Activated T-cell treated with anti-CD3 and anti-CD28 coated beads, Interleukin-2, amount 50 U/mL, for 48 hours (primary cell): ENCODE measurements around the gene CREM.
A peak's percentile ranks its signal among the peaks of the same experiment; 100 is the strongest.
"Not testable (repeated sequence)": the region's sequence is repeated elsewhere in the genome, so short reads cannot be mapped to it uniquely, and the experiment has no call there.

Experiments used
- DNase-seq, 2 experiments: peaks; one replicate each; pipeline ENCODE4 v3.0.0-alpha.2; 2020

CREM gene

DNA sequence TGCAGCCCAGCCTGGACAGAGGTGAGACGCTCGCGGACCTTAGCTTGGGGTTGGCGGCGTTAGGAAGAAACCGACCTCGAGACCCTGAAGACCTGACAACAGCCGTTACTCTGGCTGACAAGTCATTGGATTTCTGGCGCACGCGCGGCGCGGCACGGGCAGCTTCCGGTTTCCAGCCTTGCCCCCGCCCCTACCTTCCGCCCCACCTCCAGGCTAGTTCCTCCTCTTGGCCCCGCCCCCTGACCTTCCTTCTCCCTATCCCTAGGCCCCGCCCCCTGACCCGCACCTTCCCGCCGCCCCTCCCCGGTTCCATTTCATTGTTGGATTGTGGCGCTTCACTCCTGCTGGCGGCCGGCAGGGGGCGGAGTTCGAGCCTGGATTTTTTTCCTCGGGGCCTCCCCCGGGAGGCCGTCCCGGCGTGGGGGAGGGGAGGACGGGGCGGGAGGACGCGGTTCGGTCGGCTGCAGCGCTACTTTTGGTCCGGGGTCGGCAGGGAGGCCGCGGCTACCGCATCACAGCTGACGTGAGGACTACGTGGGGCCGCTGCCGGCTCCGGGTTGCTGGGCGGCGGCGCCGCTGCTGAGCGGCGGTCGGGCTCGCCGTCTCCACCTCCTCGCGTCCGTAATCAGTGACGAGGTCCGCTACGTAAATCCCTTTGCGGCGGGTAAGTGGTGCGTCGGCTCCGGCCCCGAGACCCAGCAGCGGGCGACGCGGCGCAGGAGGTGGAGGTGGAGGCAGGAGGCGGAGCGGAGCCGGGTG lies at the start of gene CREM:
CREM (plus strand) TSS at position 317 of the 759 bp plus-strand sequence. CDS start 10,990 bp downstream, outside the sequence.
- DNase-seq, result peak; percentile 99

DNA sequence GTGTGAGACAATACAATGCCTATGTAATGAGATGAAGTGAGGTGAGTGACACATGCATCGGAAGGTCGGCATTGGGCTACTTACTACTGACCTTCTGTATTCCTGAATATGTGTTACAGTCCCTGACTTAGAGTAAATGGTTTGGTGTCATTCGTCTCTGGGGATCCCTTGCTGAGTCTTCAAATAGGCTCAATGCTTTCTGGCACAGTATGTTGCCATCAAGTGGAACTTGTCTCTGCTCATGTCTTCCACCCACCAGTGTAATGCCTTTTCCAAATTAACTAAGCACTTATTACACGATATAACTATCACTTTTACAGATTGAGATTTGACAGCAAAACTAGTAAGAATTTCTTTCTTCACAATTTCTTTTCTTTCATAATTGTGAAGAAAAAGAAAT lies 47.4 kb upstream of the CREM start:
- DNase-seq, result no peak

DNA sequence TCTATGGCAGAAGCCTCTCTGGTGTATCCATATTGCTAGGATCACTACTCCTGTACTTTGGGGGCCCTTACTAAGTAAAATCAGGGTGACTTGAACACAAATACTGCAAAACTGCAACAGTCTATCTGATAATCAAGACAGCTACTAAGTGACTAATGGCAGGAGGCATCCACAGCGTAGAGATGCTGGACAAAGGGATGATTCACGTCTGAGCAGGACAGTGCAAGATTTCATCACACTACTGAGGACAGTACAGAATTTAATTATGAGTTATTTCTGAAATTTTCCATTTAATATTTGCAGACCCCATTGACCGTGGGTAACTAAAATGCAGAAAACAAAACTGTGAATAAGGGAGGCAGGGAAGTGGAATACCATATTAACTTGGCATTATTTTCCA lies 46.9 kb upstream of the CREM start:
- no peak for DNase-seq

DNA sequence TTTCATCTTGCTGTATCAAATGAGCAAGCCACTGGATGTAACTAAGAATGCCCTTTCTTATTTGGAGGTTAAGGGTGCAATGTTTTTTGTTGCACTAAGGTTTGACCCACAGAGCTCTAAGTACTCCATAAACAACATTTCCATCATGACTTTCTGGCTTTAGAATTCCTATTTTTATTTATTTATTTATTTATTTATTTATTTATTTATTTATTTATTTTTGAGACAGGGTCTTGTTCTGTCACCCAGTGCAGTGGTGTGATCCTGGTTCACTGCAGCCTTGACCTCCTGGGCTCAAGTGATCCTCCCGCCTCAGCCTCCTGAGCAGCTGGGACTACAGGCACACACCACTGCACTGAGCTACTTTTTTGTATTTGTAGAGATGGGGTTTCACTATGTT lies 46.4 kb upstream of the CREM start:
- not testable (repeated sequence) for DNase-seq

DNA sequence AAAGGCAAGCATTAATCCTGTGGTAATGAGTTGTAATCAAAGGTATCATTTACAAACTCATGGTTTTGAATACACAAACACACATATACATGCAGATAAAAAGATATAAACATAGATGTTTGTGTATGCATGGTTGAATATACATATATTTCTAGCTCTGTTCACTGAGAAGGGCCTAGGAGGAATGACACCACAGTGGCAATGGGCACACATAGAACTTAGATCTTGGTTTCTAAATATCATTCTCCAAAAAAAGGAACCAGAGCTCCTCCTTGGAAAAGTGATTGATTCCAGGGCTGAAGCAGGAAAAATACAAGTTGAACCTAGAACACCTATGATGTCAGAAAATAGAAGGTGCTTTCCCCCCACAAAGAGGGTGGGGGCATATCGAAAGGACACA lies 43.4 kb upstream of the CREM start:
- DNase-seq, result no peak

DNA sequence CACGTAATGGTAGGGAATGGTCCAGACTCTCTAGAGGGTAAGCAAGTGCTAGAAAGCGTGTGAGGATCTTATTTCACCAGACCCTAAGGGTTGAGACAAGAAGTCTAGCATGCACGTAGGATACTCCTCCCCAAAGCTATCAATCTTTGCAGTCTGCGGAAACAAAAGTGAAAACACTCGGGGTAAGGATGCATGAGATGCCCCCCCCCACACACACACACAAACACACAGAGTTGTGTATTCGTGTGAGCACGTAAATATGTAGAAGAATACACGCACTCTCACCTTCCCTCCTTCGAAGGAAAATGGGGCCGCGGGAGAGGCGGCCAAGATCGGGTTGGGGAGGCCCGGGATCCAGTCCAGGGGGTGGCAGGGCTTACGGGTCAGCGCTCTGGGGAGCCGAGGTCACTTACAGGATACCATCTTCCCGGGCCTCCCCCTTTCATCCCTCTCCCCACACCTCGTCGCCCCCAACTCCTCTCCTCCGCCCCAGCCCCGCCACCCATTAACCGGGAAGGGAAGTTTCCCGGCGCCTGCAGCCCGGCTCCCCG lies 37.0 kb upstream of the CREM start:
- no peak for DNase-seq

DNA sequence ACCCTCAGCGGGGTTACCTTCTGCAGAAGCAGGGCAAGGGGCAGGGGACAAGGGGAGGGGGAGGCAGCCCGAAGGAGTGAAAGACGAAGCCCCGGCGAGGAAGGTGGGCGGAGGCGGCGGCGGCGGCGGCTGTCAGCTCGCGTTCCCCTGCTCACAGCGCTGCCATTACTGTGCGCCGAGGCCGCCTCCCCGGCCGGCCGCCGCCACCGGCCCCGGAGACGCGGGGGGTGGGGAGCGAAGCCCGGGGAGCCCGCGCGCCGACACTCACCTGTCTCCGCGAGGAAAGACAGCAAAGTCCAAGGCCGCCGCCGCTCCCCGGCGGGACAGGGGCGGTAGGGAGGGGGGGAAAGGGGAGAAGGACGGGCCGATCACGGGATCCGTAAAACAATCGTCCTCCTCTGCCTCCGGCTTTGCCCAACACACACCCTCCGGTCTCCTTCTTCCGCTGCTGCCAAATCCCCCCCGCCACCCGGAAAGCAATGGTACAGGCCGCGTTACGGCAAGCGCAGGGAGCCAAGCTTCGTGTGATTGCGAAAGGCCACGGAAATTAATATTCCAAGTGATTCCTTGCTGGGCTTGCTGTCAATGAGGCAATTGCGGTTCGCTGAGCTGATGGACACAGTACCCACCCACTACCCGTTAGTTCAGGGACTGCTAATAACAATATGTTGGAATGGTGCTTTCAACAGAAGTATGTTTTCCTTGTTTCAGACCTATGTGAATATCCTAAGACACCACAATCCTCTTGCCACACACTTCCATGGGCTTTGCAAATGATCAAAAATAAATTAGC lies 36.3 kb upstream of the CREM start, which contains the start of gene CUL2:
CUL2 (minus strand) TSS at position 180 of the 793 bp plus-strand sequence. CDS start 19,024 bp downstream, outside the sequence.
- peak; percentile 95 for DNase-seq

DNA sequence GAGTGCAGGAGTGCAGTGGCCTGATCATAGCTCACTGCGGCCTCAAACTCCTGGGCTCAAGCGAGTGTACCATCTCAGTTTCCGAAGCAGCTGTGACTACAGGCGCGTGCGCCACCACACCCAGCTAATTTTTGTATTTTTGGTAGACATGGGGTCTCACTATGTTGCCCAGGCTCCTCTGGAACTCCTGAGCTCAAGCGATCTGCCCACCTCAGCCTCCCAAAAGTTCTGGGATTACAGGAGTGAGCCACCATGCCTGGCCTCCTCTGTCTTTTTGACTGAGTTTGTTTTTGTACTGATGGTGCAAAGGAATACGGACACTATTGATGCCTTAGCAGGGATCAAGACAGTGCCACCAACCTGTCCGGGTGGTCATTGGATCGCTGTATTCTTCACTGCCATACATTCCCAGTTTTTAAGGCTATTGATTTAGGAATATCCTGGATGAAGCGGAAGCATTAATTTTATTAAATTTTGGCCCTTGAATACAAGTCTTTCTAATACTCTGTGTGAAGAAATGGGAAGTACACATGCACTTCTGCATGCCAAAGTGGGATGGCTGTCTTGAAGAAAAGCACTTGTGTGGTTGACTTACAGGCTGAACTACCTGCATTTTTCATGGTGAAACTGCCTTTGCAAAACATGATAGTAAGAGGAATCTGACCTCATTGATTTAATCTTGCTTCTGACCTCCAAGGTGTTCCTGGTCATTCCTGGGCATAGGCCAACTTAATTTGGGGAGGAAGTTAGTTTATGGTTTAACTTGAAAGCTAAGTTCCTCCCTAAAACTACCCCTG lies 34.5 kb upstream of the CREM start:
- DNase-seq, result no peak

DNA sequence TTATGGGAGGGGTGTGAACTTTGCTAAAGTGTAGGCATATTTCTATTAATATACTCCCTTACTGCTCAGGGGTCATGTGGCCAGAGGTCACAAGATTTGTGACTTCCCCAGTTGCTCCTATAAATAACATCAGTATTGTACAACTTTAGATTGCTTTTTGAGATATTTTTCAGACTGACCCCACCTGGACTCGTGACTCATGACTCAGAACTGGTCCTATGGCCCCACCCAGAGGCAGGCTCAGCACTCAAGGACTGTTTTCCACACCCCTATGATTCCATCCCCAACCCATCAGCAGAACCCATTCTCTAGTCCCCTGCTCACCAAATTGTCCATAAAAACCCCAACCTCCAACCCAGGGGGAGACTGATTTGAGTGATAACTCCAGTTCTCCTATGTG lies 33.8 kb upstream of the CREM start:
- DNase-seq, result no peak

DNA sequence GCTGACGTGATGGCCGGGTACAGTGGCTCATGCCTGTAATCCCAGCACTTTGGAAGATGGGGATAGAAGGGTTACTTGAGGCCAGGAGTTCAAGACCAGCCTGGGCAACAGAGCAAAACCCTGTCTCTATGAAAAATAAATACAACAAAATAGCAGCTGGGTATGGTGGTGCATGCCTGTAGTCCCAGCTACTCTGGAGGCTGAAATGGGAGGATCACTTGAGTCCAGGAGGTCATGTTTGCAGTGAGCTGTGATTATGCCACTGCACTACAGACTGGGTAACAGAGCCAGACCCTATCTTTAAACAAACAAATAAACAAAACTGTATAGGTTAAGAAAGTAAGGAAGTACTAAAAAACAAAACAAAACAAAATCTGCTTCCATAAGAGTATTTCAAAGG lies 30.3 kb upstream of the CREM start:
- no peak for DNase-seq

DNA sequence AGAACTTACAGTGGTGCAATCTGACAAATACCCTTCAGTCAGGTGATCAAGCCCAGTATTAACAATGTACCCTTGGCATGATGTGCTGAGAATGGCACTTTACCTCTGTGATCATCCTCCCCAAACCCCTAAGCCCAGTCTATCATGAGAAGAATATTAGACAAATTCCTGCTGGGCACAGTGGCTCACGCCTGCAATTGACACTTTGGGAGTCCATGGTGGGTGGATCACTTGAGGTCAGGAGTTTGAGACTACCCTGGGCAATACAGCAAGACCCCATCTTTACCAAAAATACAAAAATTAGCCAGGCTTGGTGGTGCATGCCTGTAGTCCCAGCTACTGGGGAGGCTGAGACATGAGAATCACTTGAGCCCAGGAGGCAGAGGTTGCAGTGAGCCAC lies 29.1 kb upstream of the CREM start:
- DNase-seq, result no peak

DNA sequence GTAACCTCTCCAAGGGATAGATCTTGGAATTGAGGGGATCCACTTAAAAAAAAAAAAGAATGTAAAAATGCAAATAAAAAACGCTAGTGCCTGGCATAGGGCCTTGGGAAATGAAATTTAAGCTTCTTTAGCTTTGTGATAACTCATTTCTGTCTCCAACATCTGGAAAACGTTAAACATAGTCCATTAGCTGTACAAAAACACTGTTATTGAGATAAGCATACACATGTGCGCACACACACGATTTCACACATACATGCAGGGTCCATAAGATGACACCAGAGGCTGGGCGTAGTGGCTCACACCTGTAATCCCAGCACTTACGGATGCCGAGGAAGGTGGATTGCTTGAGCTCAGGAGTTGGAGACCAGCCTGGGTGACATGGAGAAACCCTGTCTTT lies 22.8 kb upstream of the CREM start:
- no peak for DNase-seq

DNA sequence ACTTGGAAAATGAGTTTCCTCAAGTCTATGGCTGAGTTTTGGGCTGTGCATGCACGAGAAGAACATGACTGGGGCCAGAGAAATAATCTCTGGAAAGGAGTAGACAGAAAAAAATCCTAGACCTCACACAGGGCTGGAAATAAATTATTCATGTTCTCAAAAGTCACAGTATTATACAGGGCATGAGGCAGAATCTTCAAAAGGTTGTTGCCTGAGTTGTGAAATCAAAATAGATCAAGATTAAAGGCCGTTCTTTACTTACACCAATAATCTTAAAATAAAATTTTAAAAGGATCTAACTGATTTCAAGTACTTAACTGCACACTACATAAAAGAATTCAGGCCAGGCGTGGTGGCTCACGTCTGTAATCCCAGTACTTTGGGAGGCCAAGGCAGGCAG lies 14.1 kb upstream of the CREM start:
- no peak for DNase-seq

DNA sequence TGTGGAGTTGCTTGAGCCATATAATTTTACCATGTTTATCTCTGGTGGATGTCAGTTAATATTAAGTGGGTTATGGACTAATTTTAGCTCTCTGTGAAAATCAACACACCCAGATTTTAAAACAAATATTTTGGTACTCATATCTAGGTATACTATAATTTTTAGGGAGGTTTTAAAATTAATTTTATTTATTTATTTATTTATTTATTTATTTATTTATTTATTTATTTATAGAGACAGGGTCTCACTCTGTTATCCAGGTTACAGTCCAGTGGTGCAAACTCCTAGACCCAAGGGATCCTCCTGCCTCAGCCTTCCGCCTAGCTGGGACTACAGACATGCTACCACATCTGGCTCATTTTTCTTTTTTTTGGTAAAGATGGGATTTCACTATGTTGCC lies 7.3 kb upstream of the CREM start:
- DNase-seq, result no peak

DNA sequence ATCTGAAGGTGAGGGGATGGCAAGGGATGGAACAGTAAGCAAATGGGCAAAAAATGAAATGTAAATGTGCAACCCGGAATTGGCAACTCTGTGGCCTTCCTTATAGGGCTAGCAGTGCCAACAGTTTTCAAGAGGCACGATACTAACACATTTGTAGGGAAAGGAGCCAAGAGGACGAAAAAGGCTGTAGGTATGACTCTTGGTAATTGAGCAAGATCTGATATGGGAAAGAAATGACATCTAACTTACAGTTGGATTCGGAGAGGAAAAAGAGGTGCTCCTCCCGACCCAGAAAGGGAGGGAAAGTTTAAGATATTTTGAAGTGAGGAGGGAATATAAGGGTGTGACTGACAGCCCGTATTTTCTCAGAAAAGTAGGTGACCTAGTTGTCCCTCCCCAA lies 2.1 kb upstream of the CREM start:
- DNase-seq, result no peak

DNA sequence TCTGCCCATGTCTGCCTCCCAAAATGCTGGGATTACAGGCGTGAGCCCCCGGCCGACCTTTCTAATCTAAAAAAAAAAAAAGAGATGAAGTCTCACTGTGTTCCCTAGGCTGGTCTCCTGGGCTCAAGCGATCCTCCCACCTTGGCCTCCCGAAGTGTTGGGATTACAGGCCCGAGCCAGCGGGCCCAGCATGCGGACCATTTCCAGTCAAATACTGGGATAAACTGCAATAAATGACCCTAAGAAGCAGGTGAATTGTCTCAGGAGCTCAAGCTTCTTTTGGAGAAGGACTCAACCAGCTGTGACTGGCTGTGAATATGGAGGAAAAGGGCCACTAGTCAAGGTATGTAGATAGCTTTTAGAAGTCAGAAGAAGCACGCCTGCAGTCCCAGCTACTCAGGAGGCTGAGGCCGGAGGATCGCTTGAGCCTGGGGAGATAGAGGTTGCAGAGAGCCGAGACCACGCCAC lies 550 bp upstream of the CREM start:
- DNase-seq, result peak in 1 of 2 experiments; percentile 22

DNA sequence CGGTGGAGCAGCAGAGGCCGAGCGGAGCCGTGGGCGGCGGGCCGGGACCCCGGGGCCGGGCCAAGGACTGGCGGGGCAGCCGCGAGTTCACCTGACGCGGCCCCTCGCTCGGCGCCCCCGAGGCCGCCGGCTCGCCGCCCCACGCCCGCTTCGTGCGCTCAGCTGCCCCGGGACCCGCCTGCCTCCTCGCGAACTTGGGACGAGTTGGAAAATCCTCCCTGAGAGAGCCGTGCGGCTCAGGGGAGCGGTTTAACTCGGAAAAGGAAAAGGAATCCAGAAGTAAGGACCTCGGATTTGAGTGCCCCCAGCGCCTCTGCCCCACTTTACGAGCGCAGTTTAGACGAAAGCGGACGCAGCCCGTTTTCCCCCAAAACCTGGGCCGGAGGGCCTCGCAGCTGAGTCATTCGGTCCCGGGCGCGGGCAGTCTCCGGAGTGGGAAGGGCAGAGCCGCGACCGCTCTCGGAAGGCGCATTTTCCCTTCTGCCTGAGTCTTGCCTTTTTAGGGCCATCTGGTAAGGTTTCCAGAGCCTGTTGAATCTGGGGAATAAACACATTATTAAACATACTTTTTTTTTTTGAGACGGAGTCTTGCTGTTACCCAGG lies 744 bp downstream of the CREM start:
- DNase-seq, result peak; percentile 78 to 81

DNA sequence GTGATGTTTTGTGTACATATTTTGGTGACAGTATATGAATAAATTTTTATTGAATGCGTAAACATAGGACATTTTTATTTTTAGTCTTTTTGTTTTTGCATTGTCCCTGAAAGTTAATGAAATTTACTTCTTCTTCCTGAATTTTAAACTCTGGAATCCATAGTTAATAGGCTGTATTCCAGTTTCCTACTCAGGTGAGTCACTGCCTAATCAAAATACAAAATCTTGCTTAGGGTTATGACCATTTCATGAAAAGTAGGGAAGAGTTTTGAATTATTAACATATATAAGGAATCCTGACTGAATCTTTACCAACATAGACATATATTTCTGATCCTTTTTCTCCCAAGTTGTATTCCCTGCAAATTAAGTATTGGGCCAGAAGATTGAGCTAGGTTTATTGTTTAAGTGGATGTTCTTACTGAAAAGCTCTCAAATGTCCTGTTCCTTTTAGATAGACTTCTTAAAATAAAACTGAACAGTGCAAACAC lies 2.6 kb downstream of the CREM start:
- no peak for DNase-seq

DNA sequence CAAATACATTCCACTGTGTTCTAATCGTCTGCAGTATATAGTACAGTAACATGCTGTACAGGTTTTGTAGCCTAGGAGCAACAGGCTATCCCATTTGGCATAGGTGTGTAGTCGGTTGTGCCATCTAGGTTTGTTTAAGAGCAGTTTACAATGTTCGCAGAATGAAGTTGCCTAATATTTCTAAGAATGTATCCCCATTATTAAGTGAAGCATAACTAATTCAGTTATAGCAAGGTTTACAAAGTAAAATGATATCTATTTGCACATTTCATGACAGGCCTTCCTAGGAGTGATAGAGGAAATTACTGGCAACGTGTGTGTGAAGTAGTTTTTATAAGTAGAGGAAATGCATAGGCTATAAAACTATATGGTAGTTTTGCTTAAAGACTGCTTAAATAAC lies 4.0 kb downstream of the CREM start:
- DNase-seq, result no peak

DNA sequence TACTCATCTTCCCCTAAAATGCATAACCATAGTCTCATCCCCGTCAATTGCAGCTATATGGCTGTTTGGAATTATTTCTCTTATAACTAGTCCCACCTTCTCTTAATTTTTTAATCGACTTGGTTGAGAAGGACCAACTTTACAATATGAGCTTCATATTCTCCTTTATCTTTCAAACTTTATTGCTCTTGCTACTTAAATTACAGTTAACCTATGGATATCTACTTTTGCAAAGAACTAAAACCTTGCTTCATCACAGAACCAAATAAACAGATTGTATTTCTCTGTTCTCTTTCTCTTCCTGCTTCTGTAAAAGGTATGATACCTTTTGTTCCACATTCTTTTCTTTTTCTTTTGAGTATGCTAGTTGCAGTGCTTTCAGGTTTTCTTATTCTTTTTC lies 6.1 kb downstream of the CREM start:
- DNase-seq, result no peak

DNA sequence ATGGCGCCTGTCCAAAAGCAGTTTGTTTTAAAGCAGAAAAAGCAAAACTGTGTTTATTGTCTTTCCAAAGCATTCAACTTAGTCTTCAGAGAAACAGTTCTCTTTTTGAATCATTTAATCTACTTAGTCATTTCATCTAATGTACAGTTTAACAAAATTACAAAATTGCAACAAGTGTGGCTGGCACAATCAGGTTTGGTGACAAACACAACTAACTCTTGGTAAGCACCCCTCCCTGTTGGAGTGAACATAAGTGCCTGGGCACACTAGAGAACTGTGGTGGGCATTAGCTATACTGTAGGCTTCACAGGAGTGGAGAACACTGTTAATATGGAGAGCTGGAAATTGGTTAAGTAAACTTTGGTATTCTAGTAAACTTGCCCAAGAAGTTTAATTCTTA lies 6.9 kb downstream of the CREM start:
- no peak for DNase-seq

DNA sequence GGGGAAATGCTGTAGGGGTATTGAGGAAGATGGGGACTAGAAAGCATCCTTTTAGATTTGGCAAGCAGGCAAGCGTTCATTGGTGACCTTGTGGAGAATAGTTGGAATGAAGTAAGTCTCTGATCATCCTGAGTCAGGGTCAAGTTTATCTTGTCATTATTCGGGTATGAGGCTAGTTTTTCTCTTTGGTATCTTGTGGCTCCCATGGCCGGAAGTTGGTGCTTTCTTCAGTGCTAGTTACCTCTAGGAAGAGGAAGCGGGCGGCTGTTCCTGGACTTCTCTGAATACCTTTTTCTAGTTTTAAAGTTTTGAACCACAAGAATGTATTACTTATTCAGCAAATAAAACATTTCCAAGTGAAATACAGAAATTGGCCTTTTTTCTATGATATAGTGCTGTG lies 9.2 kb downstream of the CREM start:
- DNase-seq, result peak in 1 of 2 experiments; percentile 26
